Lower leg skin (tissue), 4 donors: ENCODE data around the gene TET2. TPM values are rescaled to one million over a fixed set of nuclear protein-coding genes. Genes with fewer than 3 reads are reported as not detected.
"Not testable (repeated sequence)": the region's sequence is repeated elsewhere in the genome, so short reads cannot be mapped to it uniquely, and the experiment has no call there.

ENCODE experiments used
- DNase-seq, 2 donors: peaks; one replicate each; pipeline ENCODE4 v3.0.0-alpha.2; 2019; ENCODE audit warnings: low spot score in 2 of 2
- H3K4me3 ChIP-seq: fragments of 200-600 bp; sonication (generic); 2 replicates; pipeline ENCODE4 v1.5.1; 2017; ENCODE audit warnings: mild to moderate bottlenecking, low read depth; ENCODE audit not compliant: poor library complexity, severe bottlenecking
- CTCF ChIP-seq, 3 donors: fragments of 450-650 bp; IDR thresholded peaks; one replicate each; pipeline ENCODE4 v1.5.1; 2016; ENCODE audit warnings: antibody characterized with exemption in 3 of 3, mild to moderate bottlenecking in 3 of 3, moderate library complexity in 2 of 3
- POLR2A ChIP-seq, 2 donors: fragments of 450-650 bp; IDR thresholded peaks; one replicate each; pipeline ENCODE4 v1.6.1; 2016 to 2017; ENCODE audit warnings: antibody characterized with exemption in 2 of 2, mild to moderate bottlenecking in 1 of 2, moderate library complexity in 1 of 2
- WGBS, 2 donors: methylation state at CpG; one replicate each; pipeline ENCODE4 v1.1.5; 2018; 5-methylcytosine and 5-hydroxymethylcytosine counted together
- intact Hi-C: fragments of 100-400 bp; cut with DNase I; formaldehyde crosslinking; loops from one replicate; pipeline ENCODE4 v1.15.0; 2023; ENCODE audit warnings: low total_unique reads
- total RNA-seq, 4 donors: library from RNA; depleted of rRNA; stranded (reverse); fragments of >200 nt; gene quantifications; one replicate each; pipeline ENCODE4 v1.1.0, GENCODE V29; 2016

TET2 gene
- total RNA-seq, 4 donors from 2014 or later: 31.0 to 36.0 (median 32.8) TPM

- no peak for TF ChIP-seq CTCF (IDR thresholded peaks at IDR 0.05)
- intact Hi-C loops: loop anchor here (5.0 kb wide), 1 partner anchor 1590 kb away; no protein-coding TSS in a partner anchor
- no peak overlapping the region for H3K4me3 ChIP-seq
- 81 to 89% methylated on average over 3 of the region's 3 CpGs for WGBS, 2 donors
- DNase-seq: no peak
Measured at GRCh38 chr4:105282489-105282888, 135.8 kb downstream of the TET2 start.

GRCh38 chr4:105283501-105283900 lies 136.8 kb downstream of the TET2 start:
- TF ChIP-seq POLR2A (IDR thresholded peaks at IDR 0.05): no peak
- no peak for TF ChIP-seq CTCF (IDR thresholded peaks at IDR 0.05)
- DNase-seq: no peak
- no peak overlapping the region for H3K4me3 ChIP-seq
- intact Hi-C loops: loop anchor here (5.0 kb wide), 1 partner anchor 1591 kb away; no protein-coding TSS in a partner anchor
- 78 to 89% methylated on average over 1 of the region's 1 CpG for WGBS, 2 donors

GRCh38 chr4:105288121-105288520 lies 141.4 kb downstream of the TET2 start:
- no peak overlapping the region for H3K4me3 ChIP-seq
- WGBS, 2 donors: 96 to 100% methylated on average over 2 of the region's 2 CpGs
- intact Hi-C loops: no loop called here
- DNase-seq: no peak
- no peak for TF ChIP-seq POLR2A (IDR thresholded peaks at IDR 0.05)
- TF ChIP-seq CTCF (IDR thresholded peaks at IDR 0.05): no peak

- 64% methylated on average over 3 of the region's 3 CpGs for WGBS, 2 donors
- intact Hi-C loops: no loop called here
- TF ChIP-seq POLR2A (IDR thresholded peaks at IDR 0.05) (no peak), CTCF (IDR thresholded peaks at IDR 0.05) (no peak)
- no peak for DNase-seq
- no peak overlapping the region for H3K4me3 ChIP-seq
Measured at GRCh38 chr4:105291925-105292324, 145.2 kb downstream of the TET2 start.

- no peak overlapping the region for H3K4me3 ChIP-seq
- DNase-seq: no peak
- no peak for TF ChIP-seq POLR2A (IDR thresholded peaks at IDR 0.05)
- TF ChIP-seq CTCF (IDR thresholded peaks at IDR 0.05): no peak
- intact Hi-C loops: no loop called here
Measured at GRCh38 chr4:105293360-105293759, 146.7 kb downstream of the TET2 start.

GRCh38 chr4:105296672-105297071 lies 150.0 kb downstream of the TET2 start:
- TF ChIP-seq POLR2A (IDR thresholded peaks at IDR 0.05): no peak
- no peak for TF ChIP-seq CTCF (IDR thresholded peaks at IDR 0.05)
- no peak for DNase-seq
- WGBS, 2 donors: 80 to 93% methylated on average over 6 of the region's 6 CpGs
- H3K4me3 ChIP-seq: no peak overlapping the region
- intact Hi-C loops: no loop called here

GRCh38 chr4:105299027-105299426 lies 152.4 kb downstream of the TET2 start:
- DNase-seq, intact Hi-C loops, H3K4me3 ChIP-seq: not testable (repeated sequence)
- WGBS, 2 donors: 94 to 100% methylated on average over 1 of the region's 1 CpG
